H1 (cell line): ENCODE measurements around the gene CHST11. TPM values are rescaled to one million over a fixed set of nuclear protein-coding genes. Genes with fewer than 3 reads are reported as not detected.

Source experiments
- CTCF ChIA-PET: fragments of 300-600 bp; sonication (Branson Sonifier 250); formaldehyde crosslinking; loops from one replicate; lab custom pipeline; 2021; ENCODE audit not compliant: partially characterized antibody; lab: Charles Lee
- POLR2A ChIA-PET: fragments of 300-600 bp; sonication (Branson Sonifier 250); formaldehyde crosslinking; loops from one replicate; lab custom pipeline; 2021; ENCODE audit warnings: inconsistent platforms; ENCODE audit not compliant: partially characterized antibody; lab: Charles Lee
- DNase-seq, 2 experiments: peaks; one replicate each; pipeline versions ENCODE4 v3.0.0 to v3.0.0-alpha.2; 2010 to 2022; ENCODE audit warnings: low spot score in 2 of 2, low read depth in 1 of 2, mixed read lengths in 1 of 2
- FAIRE-seq: peaks from 2 replicates; lab custom pipeline; 2011; peaks lifted over from hg19 to GRCh38; lab: Jason Lieb, UNC
- H2AFZ ChIP-seq: 2 replicates; pipeline ENCODE4 v1.8.1; 2012; ENCODE audit warnings: low read length, inconsistent platforms
- H2AK5ac ChIP-seq: 2 replicates; pipeline ENCODE4 v1.6.1; 2013; ENCODE audit warnings: low read depth, low read length
- H2BK120ac ChIP-seq: replicated peaks from 2 replicates; pipeline ENCODE3; 2013; ENCODE audit warnings: low read depth, low read length, inconsistent platforms
- H2BK12ac ChIP-seq: 2 replicates; pipeline ENCODE4 v1.6.1; 2013; ENCODE audit warnings: low read depth, low read length
- H2BK15ac ChIP-seq: 2 replicates; pipeline ENCODE4 v1.6.1; 2013; ENCODE audit warnings: low read length
- H2BK20ac ChIP-seq: 2 replicates; pipeline ENCODE4 v1.6.1; 2013; ENCODE audit warnings: low read length
- H2BK5ac ChIP-seq: 2 replicates; pipeline ENCODE4 v1.6.1; 2013; ENCODE audit warnings: low read depth, low read length
- H3K14ac ChIP-seq: 2 replicates; pipeline ENCODE4 v1.6.1; 2013; ENCODE audit warnings: inconsistent platforms; ENCODE audit not compliant: insufficient read length
- H3K18ac ChIP-seq: 2 replicates; pipeline ENCODE4 v1.6.1; 2013; ENCODE audit warnings: low read length; ENCODE audit errors: extremely low read depth
- H3K23ac ChIP-seq: 2 replicates; pipeline ENCODE4 v1.6.1; 2013; ENCODE audit warnings: inconsistent platforms; ENCODE audit not compliant: insufficient read length
- H3K23me2 ChIP-seq: 2 replicates; pipeline ENCODE4 v1.6.1; 2013; ENCODE audit warnings: low read depth, low read length
- H3K27ac ChIP-seq: 2 replicates; pipeline ENCODE4 v1.6.1; 2011; ENCODE audit warnings: low read depth, low read length, inconsistent platforms
- H3K27me3 ChIP-seq, 4 experiments: replicated peaks in 1 of 4; 1 replicate in 1 of 4; 2 replicates in 3 of 4; pipeline versions ENCODE4 v1.6.1 to v1.8.1; 2011 to 2013; ENCODE audit warnings: low read length in 3 of 4, mild to moderate bottlenecking in 3 of 4, inconsistent platforms in 2 of 4, mixed read lengths in 2 of 4, moderate library complexity in 1 of 4; ENCODE audit not compliant: control insufficient read depth in 3 of 4, insufficient read depth in 3 of 4; ENCODE audit errors: extremely low read depth in 1 of 4
- H3K36me3 ChIP-seq, 4 experiments: 2 replicates each; pipeline versions ENCODE4 v1.6.1 to v1.8.1; 2011 to 2013; ENCODE audit warnings: mild to moderate bottlenecking in 4 of 4, low read length in 3 of 4, moderate library complexity in 2 of 4, control low read depth in 1 of 4, inconsistent platforms in 1 of 4; ENCODE audit not compliant: insufficient read depth in 4 of 4, control insufficient read depth in 2 of 4
- H3K4ac ChIP-seq: replicated peaks from 2 replicates; pipeline ENCODE3; 2013; ENCODE audit warnings: low read length, low read depth, mixed read lengths, inconsistent platforms; ENCODE audit not compliant: insufficient read length
- H3K4me1 ChIP-seq, 4 experiments: replicated peaks in 1 of 4; 1 replicate in 1 of 4; 2 replicates in 3 of 4; pipeline versions ENCODE4 v1.6.1 to v1.8.1; 2011 to 2013; ENCODE audit warnings: low read length in 3 of 4, inconsistent platforms in 2 of 4, mixed read lengths in 1 of 4; ENCODE audit not compliant: insufficient read depth in 4 of 4, control insufficient read depth in 3 of 4
- H3K4me2 ChIP-seq, 2 experiments: 2 replicates each; pipeline versions ENCODE4 v1.6.1 to v1.8.1; 2011 to 2013; ENCODE audit warnings: low read depth in 2 of 2, low read length in 2 of 2, control low read depth in 1 of 2, inconsistent platforms in 1 of 2, mild to moderate bottlenecking in 1 of 2; ENCODE audit not compliant: insufficient read depth in 1 of 2
- H3K4me3 ChIP-seq, 4 experiments: fragments of 200-600, 300-600 bp in 1 of 4; sonication (generic), shearing (Covaris generic), sonication (Bioruptor Twin) in 1 of 4; 2 replicates each; pipeline versions ENCODE4 v1.5.1 to v1.8.1; 2011 to 2016; ENCODE audit warnings: low read length in 4 of 4, low read depth in 3 of 4, control low read depth in 2 of 4, inconsistent platforms in 2 of 4, mild to moderate bottlenecking in 2 of 4, mixed read lengths in 1 of 4, moderate library complexity in 1 of 4; ENCODE audit not compliant: insufficient read depth in 2 of 4; ENCODE audit errors: extremely low read depth in 1 of 4
- H3K56ac ChIP-seq: replicated peaks from 2 replicates; pipeline ENCODE3; 2013; ENCODE audit warnings: low read depth, mild to moderate bottlenecking, mixed read lengths, low read length, inconsistent platforms; ENCODE audit not compliant: insufficient read length
- H3K79me1 ChIP-seq: 2 replicates; pipeline ENCODE4 v1.6.1; 2013; ENCODE audit warnings: low read depth, low read length, control low read depth
- H3K79me2 ChIP-seq, 2 experiments: 2 replicates each; pipeline versions ENCODE4 v1.6.1 to v1.8.1; 2012 to 2013; ENCODE audit warnings: low read length in 2 of 2, mild to moderate bottlenecking in 2 of 2, inconsistent platforms in 1 of 2; ENCODE audit not compliant: insufficient read depth in 2 of 2, control insufficient read depth in 1 of 2
- H3K9ac ChIP-seq, 4 experiments: replicated peaks in 1 of 4; 1 replicate in 1 of 4; 2 replicates in 3 of 4; pipeline versions ENCODE4 v1.6.1 to v1.8.1; 2011 to 2013; ENCODE audit warnings: low read depth in 3 of 4, low read length in 3 of 4, control low read depth in 2 of 4, mild to moderate bottlenecking in 2 of 4, moderate library complexity in 2 of 4, inconsistent platforms in 1 of 4; ENCODE audit errors: extremely low read depth in 1 of 4
- H3K9me3 ChIP-seq, 2 experiments: 2 replicates each; pipeline versions ENCODE4 v1.6.1 to v1.8.1; 2012 to 2013; ENCODE audit warnings: mild to moderate bottlenecking in 2 of 2, moderate library complexity in 2 of 2, control low read depth in 1 of 2, inconsistent platforms in 1 of 2, low read depth in 1 of 2, low read length in 1 of 2, mixed read lengths in 1 of 2; ENCODE audit not compliant: insufficient read depth in 2 of 2
- H4K20me1 ChIP-seq, 2 experiments: replicated peaks in 1 of 2; 2 replicates each; pipeline versions ENCODE3 to v1.8.1; 2011 to 2013; ENCODE audit warnings: inconsistent platforms in 2 of 2, low read length in 2 of 2, mild to moderate bottlenecking in 1 of 2; ENCODE audit not compliant: insufficient read depth in 2 of 2, control insufficient read depth in 1 of 2
- H4K5ac ChIP-seq: 2 replicates; pipeline ENCODE4 v1.6.1; 2013; ENCODE audit warnings: low read length, low read depth, mixed read lengths, inconsistent platforms; ENCODE audit not compliant: insufficient read length
- H4K8ac ChIP-seq: 2 replicates; pipeline ENCODE4 v1.8.0; 2013; ENCODE audit warnings: mild to moderate bottlenecking, moderate library complexity, low read length, inconsistent platforms; ENCODE audit not compliant: insufficient read depth; ENCODE audit errors: extremely low read depth
- H4K91ac ChIP-seq: replicated peaks from 2 replicates; pipeline ENCODE3; 2013; ENCODE audit warnings: low read length, mixed read lengths, inconsistent platforms; ENCODE audit not compliant: insufficient read length
- CBX5 ChIP-seq: fragments of 300-800, 300-1000 bp; sonication (generic); IDR thresholded peaks from 2 replicates; pipeline ENCODE4 v1.7.1; 2016; ENCODE audit warnings: antibody characterized with exemption, low read length, low read depth
- CHD2 ChIP-seq: IDR thresholded peaks from 2 replicates; pipeline ENCODE4 v1.6.1; 2012; ENCODE audit warnings: low read length, improper control_type of control experiment
- CREB1 ChIP-seq: IDR thresholded peaks from 2 replicates; pipeline ENCODE4 v1.6.1; 2012; ENCODE audit warnings: inconsistent platforms
- EGR1 ChIP-seq: IDR thresholded peaks from 2 replicates; pipeline ENCODE4 v1.6.1; 2011; ENCODE audit warnings: low read depth, low read length, borderline replicate concordance
- EP300 ChIP-seq, 2 experiments: IDR thresholded peaks; 1 replicate in 1 of 2; 2 replicates in 1 of 2; pipeline ENCODE4 v1.6.1; 2011 to 2012; ENCODE audit warnings: low read depth in 2 of 2, low read length in 2 of 2, mild to moderate bottlenecking in 2 of 2, borderline replicate concordance in 1 of 2, inconsistent platforms in 1 of 2, moderate library complexity in 1 of 2
- RAD21 ChIP-seq, 2 experiments: IDR thresholded peaks in 1 of 2; conservative IDR thresholded peaks in 1 of 2; 2 replicates each; pipeline ENCODE4 v1.6.1; 2011; ENCODE audit warnings: low read depth in 2 of 2, low read length in 2 of 2, improper control_type of control experiment in 1 of 2, inconsistent platforms in 1 of 2, mild to moderate bottlenecking in 1 of 2, moderate library complexity in 1 of 2
- RBBP5 ChIP-seq: IDR thresholded peaks from 2 replicates; pipeline ENCODE4 v1.7.1; 2012; ENCODE audit warnings: low read depth, mild to moderate bottlenecking, inconsistent platforms, low read length, moderate library complexity, borderline replicate concordance
- SUZ12 ChIP-seq: fragments of 200-600 bp; sonication (generic); IDR thresholded peaks from 2 replicates; pipeline ENCODE4 v1.6.1; 2012; ENCODE audit warnings: mild to moderate bottlenecking, inconsistent platforms, low read length, moderate library complexity, mixed read lengths
- TAF1 ChIP-seq: IDR thresholded peaks from 2 replicates; pipeline ENCODE4 v1.6.1; 2011; ENCODE audit warnings: mild to moderate bottlenecking, low read depth, low read length
- ZNF274 ChIP-seq: IDR thresholded peaks from 2 replicates; pipeline ENCODE4 v1.7.0; 2012; ENCODE audit warnings: low read length, borderline replicate concordance; ENCODE audit errors: extremely low read depth
- WGBS, 2 experiments: shearing (Covaris generic) in 1 of 2; methylation state at CpG; one replicate each; pipeline versions ENCODE4 v1.1.6 to v1.1.7; 2013 to 2015; ENCODE audit warnings: low lambda C conversion rate in 2 of 2, mixed read lengths in 2 of 2, inconsistent platforms in 1 of 2, low coverage in 1 of 2, missing lambda C conversion rate in 1 of 2; ENCODE audit not compliant: insufficient replicate concordance in 2 of 2, insufficient coverage in 1 of 2, insufficient read length in 1 of 2; ENCODE audit errors: extremely low coverage in 1 of 2, missing lambda C conversion rate in 1 of 2; 5-methylcytosine and 5-hydroxymethylcytosine counted together
- polyA plus RNA-seq, 7 experiments: library from polyadenylated mRNA; depleted of rRNA in 3 of 7; stranded (reverse) in 5 of 7; unstranded in 2 of 7; fragments of >200 nt in 5 of 7; fragments of 200-250 nt in 2 of 7; gene quantifications; 1 replicate in 5 of 7; 2 replicates in 1 of 7; 4 replicates in 1 of 7; pipeline versions ENCODE4 v1.2.1 to v1.2.3, GENCODE V29; 2011 to 2013; ENCODE audit warnings: missing spikeins in 2 of 7, mixed read lengths in 2 of 7
- total RNA-seq: library from RNA; stranded (reverse); fragmentation: NEBNext Ultra II Directional; extraction: Animal tissue kit (Norgen Biotek cat#: 25700); gene quantifications from 2 replicates; pipeline ENCODE4 v1.2.1, GENCODE V29; 2021
- TF ChIP-seq, protein P1 (sequence below): IDR thresholded peaks from 2 replicates; pipeline ENCODE4 v1.6.1; 2011; ENCODE audit warnings: low read length, improper control_type of control experiment

CHST11 gene
- total and polyA plus RNA-seq, 2 of the 8 experiments (the other 6 are each of a cell fraction or from before 2014, with no cell fraction given): 14.4 to 20.8 TPM

DNA sequence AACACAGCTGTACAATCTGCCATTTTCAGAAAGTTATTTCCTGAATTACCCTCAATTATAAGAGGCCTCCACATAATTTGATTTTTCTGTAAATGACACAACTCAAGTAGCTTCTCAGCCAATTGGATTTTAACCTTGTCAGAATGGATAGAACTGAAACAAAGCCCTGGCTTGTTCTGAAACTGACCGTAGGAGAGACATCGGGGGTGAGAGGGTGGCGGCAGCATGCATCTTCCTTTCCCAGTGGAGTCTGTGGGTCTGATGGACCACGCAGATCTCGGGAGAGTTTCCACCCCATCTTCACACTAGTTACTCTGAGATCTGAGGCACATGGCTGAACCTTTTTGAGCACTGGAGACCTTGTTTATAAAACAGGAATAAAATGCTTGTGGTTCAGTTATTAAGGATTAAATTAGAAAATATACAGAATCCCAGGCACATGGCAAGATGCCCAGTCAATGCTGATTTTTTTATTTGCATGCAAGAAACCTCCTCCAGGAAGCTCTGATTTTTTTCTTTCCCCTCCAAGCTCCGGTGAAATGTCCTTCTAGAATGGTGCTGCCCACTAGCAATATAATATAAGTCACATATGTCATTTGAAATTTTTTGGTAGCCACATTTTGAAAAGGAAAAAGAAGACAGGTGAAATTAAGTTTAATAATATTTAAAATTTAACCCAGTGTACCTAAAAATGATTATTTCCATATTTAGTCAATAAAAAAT, 153.9 kb downstream of the CHST11 start:
- CTCF ChIA-PET: interaction anchor here (1.1 to 1.7 kb wide), 5 partner anchors 10 to 229 kb away, joined by 3 to 5 read pairs (median 4); no protein-coding TSS in a partner anchor
- FAIRE-seq: no peak
- WGBS, 2 experiments: 93% methylated on average over 6 of the region's 6 CpGs; no CpG with 5 or more reads in 1 of the 2 experiments
- TF ChIP-seq CREB1: no peak
- no peak for TF ChIP-seq RAD21 (IDR thresholded peaks at IDR 0.05 in 1 of 2, conservative IDR thresholded peaks at IDR 0.05 in 1 of 2; ENCODE audit: low read depth in 2 of 2, low read length in 2 of 2)
- TF ChIP-seq ZNF274: no peak
- no peak for TF ChIP-seq CBX5
- no peak for TF ChIP-seq EGR1
- TF ChIP-seq RBBP5: no peak
- TF ChIP-seq CHD2: no peak
- TF ChIP-seq EP300 (IDR thresholded peaks at IDR 0.05; ENCODE audit: borderline replicate concordance in 1 of 2, low read depth in 2 of 2, low read length in 2 of 2): no peak
- TF ChIP-seq SUZ12: no peak
- TF ChIP-seq TAF1: no peak
- TF ChIP-seq, protein P1, sequence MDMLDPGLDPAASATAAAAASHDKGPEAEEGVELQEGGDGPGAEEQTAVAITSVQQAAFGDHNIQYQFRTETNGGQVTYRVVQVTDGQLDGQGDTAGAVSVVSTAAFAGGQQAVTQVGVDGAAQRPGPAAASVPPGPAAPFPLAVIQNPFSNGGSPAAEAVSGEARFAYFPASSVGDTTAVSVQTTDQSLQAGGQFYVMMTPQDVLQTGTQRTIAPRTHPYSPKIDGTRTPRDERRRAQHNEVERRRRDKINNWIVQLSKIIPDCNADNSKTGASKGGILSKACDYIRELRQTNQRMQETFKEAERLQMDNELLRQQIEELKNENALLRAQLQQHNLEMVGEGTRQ: no peak

More for the DNA sequence above, 153.9 kb downstream of the CHST11 start:
- no peak overlapping the region for H3K23ac ChIP-seq
- H2BK12ac ChIP-seq: no peak overlapping the region
- H4K20me1 ChIP-seq: peaks cover 0 to 1% of the 10 kb centered on the region in 2 experiments
- no peaks in the 10 kb centered on the region for H3K27me3 ChIP-seq
- no peaks in the 10 kb centered on the region for H3K9me3 ChIP-seq
- no peaks in the 10 kb centered on the region; a peak in 1 of 4 replicates for H3K79me2 ChIP-seq
- H4K8ac ChIP-seq: no peak overlapping the region
- H3K4me1 ChIP-seq: no peaks in the 10 kb centered on the region
- DNase-seq: no peak
- no peak overlapping the region for H4K5ac ChIP-seq
- H3K14ac ChIP-seq: no peak overlapping the region
- H3K27ac ChIP-seq: no peak overlapping the region
- no peak overlapping the region for H2BK15ac ChIP-seq
- no peak overlapping the region for H2BK20ac ChIP-seq
- no peak overlapping the region for H3K4me2 ChIP-seq
- H3K23me2 ChIP-seq: peaks cover 2% of the 10 kb centered on the region; the same call in 1 of the 2 replicates
- POLR2A ChIA-PET: no interaction called here
- H3K79me1 ChIP-seq: no peaks in the 10 kb centered on the region; the same call in 1 of the 2 replicates
- no peaks in the 10 kb centered on the region for H3K36me3 ChIP-seq
- H3K9ac ChIP-seq: no peak overlapping the region
- no peak overlapping the region for H3K4me3 ChIP-seq
- no peak overlapping the region for H2BK5ac ChIP-seq
- H3K56ac ChIP-seq: no peak overlapping the region
- no peak overlapping the region for H3K4ac ChIP-seq
- H2AFZ ChIP-seq: no peak overlapping the region
- no peak overlapping the region for H2AK5ac ChIP-seq
- H2BK120ac ChIP-seq: no peak overlapping the region
- H4K91ac ChIP-seq: no peak overlapping the region
- H3K18ac ChIP-seq: no peak overlapping the region
